K562 (cell line): Measurements from ENCODE around the gene TMEM108. TPM values are rescaled to one million over a fixed set of nuclear protein-coding genes. Genes with fewer than 3 reads are reported as not detected.

Experiments
- ATAC-seq: fragments of 200-7000 bp; cut with Tn5 transposase; 3 replicates; pipeline ENCODE4 v1.9.1; 2020; ENCODE audit warnings: moderate library complexity
- BruUV-seq: library from RNA; stranded (reverse); fragments of 400-500 nt; replicated peaks from 2 replicates; lab custom pipeline; 2021; lab: Mats Ljungman, UMichigan
- CTCF ChIA-PET: fragments of 300-600 bp; formaldehyde crosslinking; extraction: SDS; loops from one replicate; lab custom pipeline; 2021; ENCODE audit warnings: low intra/inter-chr PET ratio; lab: Yijun Ruan, JAX
- POLR2A ChIA-PET: fragments of 300-600, 350-650 bp; sonication (Branson Sonifier 250); formaldehyde crosslinking; extraction: SDS; loops from one replicate; lab custom pipeline; 2021; ENCODE audit warnings: antibody characterized with exemption, inconsistent platforms; lab: Yijun Ruan, JAX
- DNase-seq, 4 experiments: peaks; one replicate each; pipeline versions ENCODE4 v3.0.0 to v3.0.0-alpha.2; 2011 to 2018; ENCODE audit warnings: low spot score in 3 of 4, mixed read lengths in 3 of 4; ENCODE audit errors: extremely low read depth in 1 of 4
- FAIRE-seq: peaks from 2 replicates; lab custom pipeline; 2011; peaks lifted over from hg19 to GRCh38; lab: Jason Lieb, UNC
- H2AFZ ChIP-seq: 2 replicates; pipeline ENCODE4 v1.6.0; 2011; ENCODE audit warnings: low read depth, low read length, control low read depth, inconsistent platforms
- H3K27ac ChIP-seq: fragments of 200-600 bp; 3 replicates; pipeline ENCODE4 v1.8.0; 2011; ENCODE audit warnings: low read depth, mild to moderate bottlenecking, control low read depth, inconsistent platforms, low read length, moderate library complexity, mixed read lengths; ENCODE audit errors: extremely low read depth
- H3K27me3 ChIP-seq, 2 experiments: fragments of 300-600 bp in 1 of 2; 2 replicates in 1 of 2; 3 replicates in 1 of 2; pipeline versions ENCODE4 v1.6.0 to v1.8.0; 2011; ENCODE audit warnings: inconsistent platforms in 2 of 2, low read length in 2 of 2, mild to moderate bottlenecking in 1 of 2, mixed read lengths in 1 of 2, moderate library complexity in 1 of 2; ENCODE audit not compliant: control insufficient read depth in 2 of 2, insufficient read depth in 2 of 2
- H3K36me3 ChIP-seq: fragments of 300-600 bp; 3 replicates; pipeline ENCODE4 v1.8.0; 2011; ENCODE audit warnings: mild to moderate bottlenecking, low read length, inconsistent platforms; ENCODE audit not compliant: control insufficient read depth, insufficient read depth
- H3K4me1 ChIP-seq, 2 experiments: fragments of 200-600 bp in 1 of 2; replicated peaks in 1 of 2; 2 replicates in 1 of 2; 3 replicates in 1 of 2; pipeline versions ENCODE4 v1.5.1 to v1.8.0; 2011; ENCODE audit warnings: inconsistent platforms in 2 of 2, low read length in 2 of 2, mild to moderate bottlenecking in 1 of 2, mixed read lengths in 1 of 2, moderate library complexity in 1 of 2; ENCODE audit not compliant: control insufficient read depth in 2 of 2, insufficient read depth in 2 of 2
- H3K4me2 ChIP-seq: 2 replicates; pipeline ENCODE4 v1.6.1; 2011; ENCODE audit warnings: low read length, control low read depth, inconsistent platforms, mixed read lengths; ENCODE audit not compliant: insufficient read depth
- H3K4me3 ChIP-seq: fragments of 200-600 bp; sonication (generic), shearing (Covaris generic); 2 replicates; pipeline ENCODE4 v1.5.1; 2016; ENCODE audit warnings: control low read depth, inconsistent platforms
- H3K79me2 ChIP-seq: fragments of 200-600 bp; 3 replicates; pipeline ENCODE4 v1.8.0; 2011; ENCODE audit warnings: low read length, inconsistent platforms; ENCODE audit not compliant: control insufficient read depth, insufficient read depth
- H3K9ac ChIP-seq, 2 experiments: 2 replicates each; pipeline versions ENCODE4 v1.6.0 to v1.6.1; 2011; ENCODE audit warnings: low read depth in 2 of 2, low read length in 2 of 2, control low read depth in 1 of 2, inconsistent platforms in 1 of 2, mild to moderate bottlenecking in 1 of 2, mixed read lengths in 1 of 2; ENCODE audit not compliant: insufficient read depth in 1 of 2
- H3K9me1 ChIP-seq: one replicate; pipeline ENCODE4 v1.6.0; 2011; ENCODE audit warnings: inconsistent platforms, mild to moderate bottlenecking, low read length, moderate library complexity; ENCODE audit not compliant: control insufficient read depth, insufficient read depth
- H3K9me3 ChIP-seq: replicated peaks from 2 replicates; pipeline ENCODE4 v1.5.1; 2011; ENCODE audit warnings: low read depth, low read length, inconsistent platforms; ENCODE audit not compliant: control insufficient read depth, insufficient read depth
- H4K20me1 ChIP-seq: replicated peaks from 2 replicates; pipeline ENCODE4 v1.6.1; 2011; ENCODE audit warnings: low read length, inconsistent platforms, mixed read lengths; ENCODE audit not compliant: control insufficient read depth, insufficient read depth
- ATF3 ChIP-seq, 2 experiments: fragments of 450-650 bp in 1 of 2; sonication (generic) in 1 of 2; formaldehyde crosslinking in 1 of 2; IDR thresholded peaks in 1 of 2; conservative IDR thresholded peaks in 1 of 2; 2 replicates each; pipeline versions ENCODE4 v1.6.1 to v1.8.1; 2016 to 2023; ENCODE audit warnings: mild to moderate bottlenecking in 2 of 2, moderate library complexity in 2 of 2, inconsistent platforms in 1 of 2, missing genetic modification reagents in 1 of 2
- CEBPG ChIP-seq, 3 experiments: fragments of 200-800 bp in 1 of 3; sonication (Bioruptor generic) in 1 of 3; sonication (generic) in 1 of 3; formaldehyde crosslinking in 1 of 3; IDR thresholded peaks in 2 of 3; conservative IDR thresholded peaks in 1 of 3; 2 replicates each; pipeline versions ENCODE4 v1.6.1 to v1.8.0; 2016 to 2022; ENCODE audit warnings: missing compliant biosample characterization in 2 of 3, missing genetic modification characterization in 2 of 3, mild to moderate bottlenecking in 1 of 3, missing genetic modification reagents in 1 of 3
- CTCF ChIP-seq, 3 experiments: IDR thresholded peaks in 2 of 3; conservative IDR thresholded peaks in 1 of 3; 2 replicates each; pipeline ENCODE4 v1.5.1; 2011 to 2012; ENCODE audit warnings: low read length in 3 of 3, mild to moderate bottlenecking in 3 of 3, control low read depth in 2 of 3, improper control_type of control experiment in 1 of 3, inconsistent platforms in 1 of 3, low read depth in 1 of 3, mixed read lengths in 1 of 3, moderate library complexity in 1 of 3; ENCODE audit not compliant: insufficient read depth in 2 of 3
- WGBS: fragments of 100-300 bp; shearing (Covaris generic); methylation state at CpG from one replicate; pipeline ENCODE4 v1.1.6; 2016; ENCODE audit warnings: low coverage, mixed read lengths; ENCODE audit not compliant: insufficient coverage; ENCODE audit errors: missing lambda C conversion rate; 5-methylcytosine and 5-hydroxymethylcytosine counted together
- in situ Hi-C: fragments of 300-500 bp; cut with MboI; formaldehyde crosslinking; loops from 4 replicates; pipeline ENCODE4 v1.15.0; 2018; ENCODE audit warnings: inconsistent platforms, mixed read lengths
- intact Hi-C: fragments of 100-400 bp; cut with micrococcal nuclease; formaldehyde crosslinking; loops from 2 replicates; pipeline ENCODE4 v1.14.2; 2022
- polyA plus RNA-seq, 8 experiments: library from polyadenylated mRNA; depleted of rRNA in 4 of 8; stranded (reverse) in 5 of 8; unstranded in 3 of 8; fragments of >200 nt; fragmentation: Nextera tagmentation in 2 of 8; fragmentation: Illumina TruSeq in 1 of 8; extraction: Ambion mirVana in 2 of 8; extraction: Trizol in 1 of 8; gene quantifications; 2 replicates each; pipeline versions ENCODE4 v1.2.1 to v1.2.3, GENCODE V29; 2011 to 2014; ENCODE audit warnings: inconsistent platforms in 1 of 8, missing spikeins in 1 of 8
- total RNA-seq, 7 experiments: library from RNA; depleted of rRNA in 6 of 7; stranded (reverse); fragments of >200 nt in 6 of 7; fragmentation: Illumina TruSeq in 2 of 7; extraction: Trizol in 2 of 7; gene quantifications; 2 replicates each; pipeline versions ENCODE4 v1.2.1 to v1.2.3, GENCODE V29; 2011 to 2021; ENCODE audit warnings: low replicate concordance in 1 of 7

TMEM108 gene
- total and polyA plus RNA-seq, 9 of the 15 experiments (the other 6 are each of a cell fraction or from before 2014, with no cell fraction given) = 0.65 to 11.1 (median 3.4) TPM

DNA sequence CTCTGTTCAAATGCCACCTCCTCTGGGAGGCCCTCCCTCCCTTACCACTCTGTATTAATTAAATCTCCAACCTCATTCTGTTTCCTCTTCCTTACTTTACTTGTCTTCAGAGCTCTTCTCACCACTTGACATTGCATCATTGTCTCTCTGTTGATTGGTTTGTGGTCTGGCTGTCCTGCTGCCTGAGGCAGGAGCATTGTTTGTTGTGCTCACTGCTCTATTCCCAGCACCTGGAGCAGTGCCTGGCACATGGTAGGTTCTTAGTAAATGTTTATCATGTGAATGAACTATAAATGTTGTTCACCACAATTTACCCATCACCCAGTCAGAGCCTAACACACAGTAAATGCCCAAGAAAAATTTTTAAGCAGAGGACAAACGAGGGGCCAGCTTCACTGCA is 355.0 kb downstream of the TMEM108 start:
- no peak for ATAC-seq
- H3K79me2 ChIP-seq = no peaks in the 10 kb centered on the region
- H3K4me1 ChIP-seq = no peaks in the 10 kb centered on the region
- no peak overlapping the region for H3K4me3 ChIP-seq
- H3K9me1 ChIP-seq = no peaks in the 10 kb centered on the region
- ChIA-PET POLR2A (no interaction called here), CTCF (no interaction called here)
- TF ChIP-seq CEBPG (CRISPR knock-in tag; IDR thresholded peaks at IDR 0.05) (no peak), CEBPG (tag; conservative IDR thresholded peaks at IDR 0.05 in 1 of 2, IDR thresholded peaks at IDR 0.05 in 1 of 2) (peak in 1 of 2 experiments; percentile 17; a peak in 1 of 4 replicates), ATF3 (IDR thresholded peaks at IDR 0.05) (0 out of 2 replicates have a peak, but pooled peaks have one; percentile 12), ATF3 (CRISPR knock-in tag; conservative IDR thresholded peaks at IDR 0.05) (no peak), CTCF (IDR thresholded peaks at IDR 0.05 in 2 of 3, conservative IDR thresholded peaks at IDR 0.05 in 1 of 3; ENCODE audit: insufficient read depth in 2 of 3, low read depth in 1 of 3, low read length in 3 of 3) (no peak)
- TF ChIP-seq, all 486 proteins: peak for 2
- Histone ChIP-seq H3K9me3 (no peaks in the 10 kb centered on the region), H3K36me3 (no peaks in the 10 kb centered on the region), H3K27ac (no peak overlapping the region), H4K20me1 (no peaks in the 10 kb centered on the region), H3K27me3 (no peaks in the 10 kb centered on the region), H3K4me2 (no peak overlapping the region), H3K9ac (no peak overlapping the region), H2AFZ (no peak overlapping the region)
- 7% methylated on average over 1 of the region's 1 CpG for WGBS
- no peak for FAIRE-seq
- intact Hi-C loops (no loop called here), in situ Hi-C loops (loop anchor here (25.0 kb wide), 1 partner anchor 356 kb away; the partner anchor contains the start of gene TMEM108)
- no peak for DNase-seq
- no TSS peak for BruUV-seq
